GM10266 (cell line): ENCODE data around the gene PHEX.

ENCODE experiments used
- DNase-seq: peaks from one replicate; pipeline ENCODE4 v3.0.0; 2012; ENCODE audit errors: extremely low spot score
- TF ChIP-seq, protein P1 (sequence below): IDR thresholded peaks from 2 replicates; pipeline ENCODE4 v1.5.1; 2012; ENCODE audit warnings: mild to moderate bottlenecking, low read depth; ENCODE audit not compliant: control insufficient read depth, insufficient read depth; ENCODE audit errors: missing control alignments

The PHEX gene

DNA sequence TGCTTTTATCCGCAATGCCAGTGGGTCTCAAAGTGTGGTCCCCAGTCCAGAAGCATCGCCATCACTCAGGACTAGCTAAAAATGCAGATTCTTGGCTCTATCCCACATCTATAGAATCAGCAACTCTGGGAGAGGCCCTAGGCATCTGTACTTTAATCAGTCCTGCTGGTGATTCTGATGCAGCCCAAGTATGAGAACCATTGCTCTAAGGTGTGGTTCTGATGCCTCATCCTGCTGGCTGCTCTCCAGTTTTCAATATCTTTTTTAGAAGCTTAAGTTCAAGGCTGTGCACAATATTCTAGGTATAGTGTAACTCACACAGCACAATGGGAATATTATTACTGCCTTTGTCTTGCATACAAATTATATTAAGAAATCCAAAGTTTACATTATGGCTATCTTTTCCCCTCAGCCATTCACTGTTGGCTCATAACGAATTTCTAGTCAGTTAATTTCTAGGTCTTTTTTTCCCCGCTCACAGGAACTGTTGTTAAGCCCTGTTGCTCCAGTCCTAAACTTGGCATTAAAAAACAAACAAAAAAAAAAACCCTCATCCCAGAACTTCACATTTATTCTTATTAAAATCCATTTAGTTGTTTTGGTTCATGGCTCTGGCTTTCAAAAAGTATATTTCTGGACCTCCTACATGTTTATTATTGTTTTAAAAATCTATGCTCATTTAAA is 109.1 kb downstream of the PHEX start:
- TF ChIP-seq, protein P1, sequence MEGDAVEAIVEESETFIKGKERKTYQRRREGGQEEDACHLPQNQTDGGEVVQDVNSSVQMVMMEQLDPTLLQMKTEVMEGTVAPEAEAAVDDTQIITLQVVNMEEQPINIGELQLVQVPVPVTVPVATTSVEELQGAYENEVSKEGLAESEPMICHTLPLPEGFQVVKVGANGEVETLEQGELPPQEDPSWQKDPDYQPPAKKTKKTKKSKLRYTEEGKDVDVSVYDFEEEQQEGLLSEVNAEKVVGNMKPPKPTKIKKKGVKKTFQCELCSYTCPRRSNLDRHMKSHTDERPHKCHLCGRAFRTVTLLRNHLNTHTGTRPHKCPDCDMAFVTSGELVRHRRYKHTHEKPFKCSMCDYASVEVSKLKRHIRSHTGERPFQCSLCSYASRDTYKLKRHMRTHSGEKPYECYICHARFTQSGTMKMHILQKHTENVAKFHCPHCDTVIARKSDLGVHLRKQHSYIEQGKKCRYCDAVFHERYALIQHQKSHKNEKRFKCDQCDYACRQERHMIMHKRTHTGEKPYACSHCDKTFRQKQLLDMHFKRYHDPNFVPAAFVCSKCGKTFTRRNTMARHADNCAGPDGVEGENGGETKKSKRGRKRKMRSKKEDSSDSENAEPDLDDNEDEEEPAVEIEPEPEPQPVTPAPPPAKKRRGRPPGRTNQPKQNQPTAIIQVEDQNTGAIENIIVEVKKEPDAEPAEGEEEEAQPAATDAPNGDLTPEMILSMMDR, result no peak
- DNase-seq, result no peak

DNA sequence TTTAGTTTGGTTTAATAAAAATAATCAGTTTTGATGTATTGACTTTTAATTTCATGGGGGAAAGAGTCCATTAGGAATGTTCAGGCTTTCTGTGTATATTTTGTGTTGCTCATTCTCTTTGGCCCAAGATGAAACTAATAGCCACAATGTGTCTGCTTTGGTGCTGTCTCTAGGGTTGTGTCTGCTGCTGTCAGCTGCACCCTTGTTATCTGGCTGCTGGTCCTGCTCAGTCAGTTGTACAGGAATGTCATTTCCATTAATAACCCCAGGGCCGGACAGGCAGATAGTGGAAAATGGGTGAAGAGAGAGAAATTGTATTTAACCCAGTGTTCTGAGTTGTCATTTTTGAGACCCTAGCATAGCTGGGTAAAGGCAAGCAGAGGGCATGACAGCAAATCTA is 115.1 kb downstream of the PHEX start:
- TF ChIP-seq, protein P1, result no peak
- no peak for DNase-seq

DNA sequence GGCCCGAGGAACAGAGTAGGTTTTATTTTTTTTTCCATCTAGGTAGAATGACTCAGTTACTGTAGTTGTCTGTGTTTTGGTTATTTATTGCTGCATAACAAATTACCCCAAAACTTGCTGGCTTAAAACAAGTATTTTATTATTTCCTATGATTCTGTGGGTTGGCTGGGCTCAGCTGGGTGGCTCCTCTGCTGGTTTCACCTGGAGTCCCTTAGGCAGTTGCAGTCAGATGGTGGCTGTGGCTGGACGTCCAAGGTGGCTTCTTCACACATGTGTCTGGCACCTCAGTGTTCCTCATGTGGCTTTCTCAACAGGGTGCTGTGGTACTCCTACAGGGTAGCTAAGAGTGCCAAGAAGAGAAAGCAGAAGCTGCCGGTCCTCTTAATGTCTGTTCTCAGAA is 115.8 kb downstream of the PHEX start:
- DNase-seq, result no peak
- TF ChIP-seq, protein P1, result no peak

DNA sequence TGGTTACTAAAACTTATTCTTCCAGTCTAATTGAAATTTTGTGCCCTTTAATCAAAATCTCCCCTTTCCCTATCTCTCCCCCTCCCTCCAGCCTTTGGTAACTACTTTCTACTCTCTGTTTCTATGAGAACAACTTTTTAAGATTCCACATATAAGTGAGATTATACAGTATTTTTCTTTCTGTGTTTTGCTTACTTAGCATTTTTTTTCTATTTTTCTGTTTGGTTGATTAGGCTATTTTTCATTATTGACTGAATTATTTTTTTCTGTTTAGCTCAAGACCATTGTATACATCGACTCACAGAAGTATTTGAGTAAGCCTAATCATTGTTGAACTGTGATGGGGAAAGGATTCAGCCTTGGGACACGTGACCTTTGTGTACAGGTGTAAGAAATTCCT is 116.4 kb downstream of the PHEX start:
- DNase-seq, result no peak

DNA sequence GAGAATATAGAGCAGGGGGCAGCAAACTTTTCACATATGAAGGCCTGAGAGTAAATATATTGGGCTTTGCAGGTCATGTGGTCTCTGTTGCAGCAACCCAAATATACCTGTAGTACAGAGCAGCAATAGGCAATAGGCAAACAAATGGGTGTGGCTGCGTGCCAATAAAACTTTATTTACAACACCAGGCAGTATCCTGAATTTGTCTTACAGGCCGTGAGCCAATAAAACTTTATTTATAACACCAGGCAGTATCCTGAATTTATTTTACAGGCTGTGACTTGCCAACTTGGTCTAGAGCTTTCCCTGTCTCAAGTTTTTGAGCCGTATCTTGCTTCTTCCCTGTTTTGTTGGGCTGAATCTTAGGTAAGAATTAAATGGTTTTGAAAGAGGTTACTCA is 118.2 kb downstream of the PHEX start:
- DNase-seq, result no peak
- TF ChIP-seq, protein P1, result no peak

More for the DNA sequence above, 116.4 kb downstream of the PHEX start:
- TF ChIP-seq, protein P1, result no peak

DNA sequence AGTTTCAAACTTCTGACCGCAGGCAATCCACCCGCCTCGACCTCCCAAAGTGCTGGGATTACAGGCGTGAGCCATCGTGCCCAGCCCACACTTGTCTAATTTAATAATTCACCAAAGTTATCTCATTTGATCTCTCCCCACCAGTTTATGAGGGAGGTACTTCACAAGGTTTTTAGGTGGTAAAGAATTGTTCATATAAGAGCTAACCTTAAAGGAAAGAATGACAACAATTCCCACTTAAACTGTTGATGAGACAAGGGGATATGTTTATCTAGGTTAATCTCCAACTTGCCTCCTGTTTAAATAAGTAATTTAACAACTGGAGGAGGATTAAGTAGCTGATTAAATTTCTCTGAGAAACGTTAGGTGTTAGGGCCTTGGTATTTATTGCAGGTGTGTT is 123.0 kb downstream of the PHEX start:
- TF ChIP-seq, protein P1, result no peak
- DNase-seq, result no peak

DNA sequence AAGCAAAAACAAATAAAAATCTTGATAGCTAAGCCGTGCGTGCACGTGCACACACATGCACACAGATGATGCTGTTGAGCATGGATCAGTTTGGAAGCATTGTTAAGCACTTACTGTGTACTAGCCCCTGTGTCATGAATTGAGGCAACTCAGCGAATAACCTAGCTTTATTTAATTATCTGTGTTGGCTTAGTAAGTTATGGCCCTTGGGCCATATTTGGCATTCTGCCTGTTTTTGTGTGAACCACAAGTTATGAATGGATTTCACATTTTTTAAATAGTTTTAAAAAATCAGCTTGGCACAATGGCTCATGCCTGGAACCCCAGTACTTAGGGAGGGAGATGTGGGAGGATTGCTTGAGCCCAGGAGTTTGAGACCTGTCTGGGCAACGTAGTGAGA is 126.9 kb downstream of the PHEX start:
- TF ChIP-seq, protein P1, result no peak
- no peak for DNase-seq
